Activated naive CD4-positive, alpha-beta T cell treated with anti-CD3 and anti-CD28 coated beads, Interleukin-2, amount 50 U/mL, for 24 hours (primary cell): ENCODE results near the gene CASP4.
"Not testable (repeated sequence)": the region's sequence is repeated elsewhere in the genome, so short reads cannot be mapped to it uniquely, and the experiment has no call there.

Source experiments
- H3K27ac Mint-ChIP-seq: one replicate; pipeline ENCODE4 v1.8.0; 2021; ENCODE audit warnings: mild to moderate bottlenecking, mixed read lengths
- H3K27me3 Mint-ChIP-seq: one replicate; pipeline ENCODE4 v1.8.0; 2021; ENCODE audit warnings: mixed read lengths
- H3K36me3 Mint-ChIP-seq: one replicate; pipeline ENCODE4 v1.8.0; 2021; ENCODE audit warnings: mixed read lengths
- H3K4me1 Mint-ChIP-seq: one replicate; pipeline ENCODE4 v1.8.0; 2021; ENCODE audit warnings: mixed read lengths
- H3K4me3 Mint-ChIP-seq: one replicate; pipeline ENCODE4 v1.8.0; 2021; ENCODE audit warnings: mild to moderate bottlenecking, mixed read lengths
- H3K9me3 Mint-ChIP-seq: one replicate; pipeline ENCODE4 v1.8.0; 2021; ENCODE audit warnings: mixed read lengths

The CASP4 gene

GRCh38 chr11:104968856-104969776 is 742 bp upstream of the CASP4 start:
- Mint-ChIP-seq H3K36me3 (peaks cover 14% of the 10 kb centered on the region), H3K27ac (peak overlapping the region; percentile 98), H3K27me3 (no peaks in the 10 kb centered on the region), H3K4me3 (peak overlapping the region; percentile 96), H3K9me3 (no peaks in the 10 kb centered on the region), H3K4me1 (peaks cover 40% of the 10 kb centered on the region)

DNA sequence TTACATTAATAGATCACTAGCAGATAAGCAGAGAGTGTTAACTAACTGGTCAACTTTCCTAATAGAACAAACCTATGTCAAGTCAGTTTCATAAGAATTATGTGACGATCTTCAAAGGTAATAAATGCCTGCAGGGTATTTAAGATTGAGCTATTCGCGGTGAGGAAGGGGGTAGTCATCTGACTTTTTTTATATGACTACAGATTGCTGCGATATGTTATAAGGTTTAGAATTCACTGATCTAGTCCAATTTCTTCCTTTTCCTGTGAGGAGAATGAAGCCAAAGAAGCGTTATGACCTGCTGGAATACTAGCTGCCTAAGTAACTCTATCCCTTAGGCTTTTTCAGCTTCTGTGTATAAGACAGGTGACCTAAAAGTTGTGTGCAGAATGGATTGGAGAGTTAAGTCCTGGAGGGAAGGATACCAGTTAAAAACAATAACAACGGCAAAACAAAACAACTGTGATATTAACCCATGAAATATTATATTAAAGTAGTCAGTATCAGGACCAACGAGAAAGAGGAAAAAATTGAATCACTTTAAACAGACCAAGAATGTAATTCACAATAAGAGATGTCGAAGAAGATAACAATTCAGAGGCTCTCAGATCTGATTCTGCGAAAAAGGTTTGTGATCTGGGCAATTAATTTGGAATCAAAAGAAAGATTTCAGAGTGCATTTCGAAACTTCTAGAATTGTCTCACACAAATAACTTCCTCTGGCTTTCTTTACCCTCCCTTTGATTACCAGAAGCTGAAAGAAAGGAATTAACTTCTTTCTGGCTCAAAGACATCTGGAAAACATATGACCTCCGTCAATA is 630 bp downstream of the CASP4 start:
- H3K4me3 Mint-ChIP-seq = peak overlapping the region; percentile 96
- no peaks in the 10 kb centered on the region for H3K9me3 Mint-ChIP-seq
- peaks cover 16% of the 10 kb centered on the region for H3K36me3 Mint-ChIP-seq
- no peaks in the 10 kb centered on the region for H3K27me3 Mint-ChIP-seq
- H3K4me1 Mint-ChIP-seq = peaks cover 53% of the 10 kb centered on the region
- peak overlapping the region; percentile 98 for H3K27ac Mint-ChIP-seq

GRCh38 chr11:104965735-104966134 is 2.6 kb downstream of the CASP4 start:
- Mint-ChIP-seq H3K27me3 (no peaks in the 10 kb centered on the region), H3K9me3 (no peaks in the 10 kb centered on the region), H3K4me1 (peaks cover 72% of the 10 kb centered on the region), H3K36me3 (peaks cover 29% of the 10 kb centered on the region), H3K27ac (peak overlapping the region; percentile 27), H3K4me3 (peak overlapping the region; percentile 57)

- Mint-ChIP-seq H3K36me3 (peaks cover 31% of the 10 kb centered on the region), H3K27ac (no peak overlapping the region)
Measured at GRCh38 chr11:104964247-104964646, 4.1 kb downstream of the CASP4 start.

DNA sequence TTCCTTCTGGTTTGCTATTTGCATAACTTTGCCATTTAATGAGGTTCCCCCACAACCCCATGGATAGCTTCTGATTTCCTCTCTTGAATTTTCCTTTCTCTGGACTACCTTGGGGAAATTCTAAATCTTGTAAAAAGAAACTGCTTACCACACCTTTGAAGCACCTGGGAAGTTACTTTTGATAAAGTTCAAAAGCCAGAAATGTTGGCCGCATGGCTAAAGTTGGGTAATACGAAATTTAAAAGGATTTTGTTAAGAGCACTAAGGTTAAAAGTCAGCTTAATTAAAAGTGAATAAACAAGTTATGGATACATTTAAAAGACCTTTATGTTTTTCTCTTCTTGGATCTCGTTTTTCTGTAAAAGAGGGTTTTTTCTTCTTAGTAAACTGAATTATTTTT is 5.5 kb downstream of the CASP4 start:
- no peaks in the 10 kb centered on the region for H3K9me3 Mint-ChIP-seq
- peaks cover 92% of the 10 kb centered on the region for H3K4me1 Mint-ChIP-seq
- no peak overlapping the region for H3K27ac Mint-ChIP-seq
- H3K4me3 Mint-ChIP-seq = no peak overlapping the region
- H3K36me3 Mint-ChIP-seq = peaks cover 36% of the 10 kb centered on the region
- no peaks in the 10 kb centered on the region for H3K27me3 Mint-ChIP-seq

More at GRCh38 chr11:104964247-104964646, 4.1 kb downstream of the CASP4 start:
- Mint-ChIP-seq H3K4me3 (no peak overlapping the region), H3K9me3 (no peaks in the 10 kb centered on the region), H3K27me3 (no peaks in the 10 kb centered on the region), H3K4me1 (peaks cover 86% of the 10 kb centered on the region)

DNA sequence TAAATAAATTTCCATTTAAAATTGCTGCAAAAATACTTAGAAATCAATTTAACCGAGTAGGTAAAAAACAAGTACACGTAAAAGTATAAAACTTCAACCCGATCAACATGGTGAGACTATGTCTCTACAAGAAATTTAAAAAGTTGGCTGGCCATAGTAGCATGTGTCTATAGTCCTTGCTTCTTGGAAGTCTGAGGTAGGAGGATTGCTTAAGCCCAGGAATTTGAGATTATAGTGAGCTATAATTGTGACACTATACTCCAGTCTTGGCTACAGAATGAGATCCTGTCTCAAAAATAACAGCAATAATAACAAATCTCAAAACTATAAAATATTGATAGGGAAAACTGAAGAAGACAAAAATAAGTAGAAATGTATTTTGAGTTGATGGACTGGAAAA is 11.1 kb downstream of the CASP4 start:
- Mint-ChIP-seq H3K9me3 (no peaks in the 10 kb centered on the region), H3K4me1 (peaks cover 87% of the 10 kb centered on the region), H3K36me3 (peaks cover 40% of the 10 kb centered on the region), H3K27ac (no peak overlapping the region), H3K4me3 (no peak overlapping the region), H3K27me3 (no peaks in the 10 kb centered on the region)

DNA sequence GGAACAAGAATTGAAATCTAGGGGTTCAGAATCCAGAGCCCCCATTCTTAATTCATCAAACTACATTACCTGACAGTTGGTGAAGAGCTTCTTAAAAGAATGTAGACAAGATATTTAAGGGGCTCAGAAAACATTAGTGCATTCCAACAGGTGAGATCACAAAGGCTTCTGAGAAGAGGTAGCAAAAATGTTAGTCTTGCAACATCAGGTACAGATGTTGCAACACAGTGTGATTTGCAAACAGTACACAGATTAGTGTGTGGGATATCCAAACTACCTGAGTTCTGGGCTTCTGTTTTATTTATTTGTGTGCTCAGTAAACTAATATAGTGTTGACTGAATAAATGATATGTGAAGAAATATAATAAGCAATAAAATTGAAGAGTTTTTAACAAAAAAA is 11.8 kb downstream of the CASP4 start:
- H3K9me3 Mint-ChIP-seq = no peaks in the 10 kb centered on the region
- H3K36me3 Mint-ChIP-seq = peaks cover 36% of the 10 kb centered on the region
- H3K4me1 Mint-ChIP-seq = peaks cover 80% of the 10 kb centered on the region
- peak overlapping the region; percentile 55 for H3K27ac Mint-ChIP-seq
- no peaks in the 10 kb centered on the region for H3K27me3 Mint-ChIP-seq
- H3K4me3 Mint-ChIP-seq = no peak overlapping the region

DNA sequence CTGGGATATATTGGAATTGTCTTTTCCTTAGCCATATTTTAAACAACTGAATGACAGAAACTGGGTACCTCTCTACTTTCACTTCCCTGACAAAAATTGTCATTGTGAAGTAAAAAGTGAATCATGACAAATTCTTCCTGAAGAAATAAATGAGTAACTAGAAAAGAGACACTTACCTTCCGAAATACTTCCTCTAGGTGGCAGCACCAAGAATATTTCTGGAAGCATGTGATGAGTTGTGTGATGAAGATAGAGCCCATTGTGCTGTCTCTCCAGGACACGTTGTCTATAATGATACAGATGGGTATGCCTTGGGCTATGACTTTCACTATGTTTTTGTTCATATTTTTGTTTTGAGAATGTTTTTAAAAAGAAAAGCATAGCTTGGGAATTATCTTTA is 21.5 kb downstream of the CASP4 start:
- Mint-ChIP-seq H3K27ac (peak overlapping the region; percentile 95), H3K4me1 (peaks cover 19% of the 10 kb centered on the region), H3K36me3 (peaks cover 68% of the 10 kb centered on the region), H3K9me3 (peaks cover 11% of the 10 kb centered on the region), H3K27me3 (no peaks in the 10 kb centered on the region), H3K4me3 (peak overlapping the region; percentile 37)

DNA sequence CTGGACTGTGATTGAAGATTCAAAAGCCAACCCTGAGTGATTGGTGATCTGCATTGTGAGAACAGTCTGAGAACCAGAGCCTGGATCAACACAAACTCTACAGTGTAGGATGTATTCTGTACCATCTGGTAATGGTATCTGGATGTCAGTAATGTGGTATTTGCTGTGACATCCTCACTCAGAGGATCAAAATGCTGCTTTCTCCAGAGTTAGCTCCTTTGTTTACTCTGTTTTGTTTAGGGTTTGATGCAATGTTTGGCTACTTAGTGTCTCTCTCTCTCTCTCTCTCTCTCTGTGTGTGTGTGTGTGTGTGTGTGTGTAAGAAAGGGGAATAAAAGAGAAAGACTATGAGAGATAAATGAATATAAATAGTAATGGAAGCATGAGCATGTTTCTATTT is 24.3 kb downstream of the CASP4 start:
- peaks cover 23% of the 10 kb centered on the region for H3K4me1 Mint-ChIP-seq
- H3K36me3 Mint-ChIP-seq = peaks cover 55% of the 10 kb centered on the region
- peak overlapping the region; percentile 63 for H3K27ac Mint-ChIP-seq
- H3K9me3 Mint-ChIP-seq = peaks cover 11% of the 10 kb centered on the region
- no peaks in the 10 kb centered on the region for H3K27me3 Mint-ChIP-seq
- no peak overlapping the region for H3K4me3 Mint-ChIP-seq

GRCh38 chr11:104943561-104943960 is 24.8 kb downstream of the CASP4 start:
- H3K27ac Mint-ChIP-seq = peak overlapping the region; percentile 56
- H3K9me3 Mint-ChIP-seq = peaks cover 11% of the 10 kb centered on the region
- H3K4me1 Mint-ChIP-seq = peaks cover 23% of the 10 kb centered on the region
- H3K27me3 Mint-ChIP-seq = no peaks in the 10 kb centered on the region
- peaks cover 50% of the 10 kb centered on the region for H3K36me3 Mint-ChIP-seq
- H3K4me3 Mint-ChIP-seq = no peak overlapping the region

- Mint-ChIP-seq H3K27ac (peak overlapping the region; percentile 23), H3K36me3 (peaks cover 16% of the 10 kb centered on the region), H3K9me3 (peaks cover 15% of the 10 kb centered on the region), H3K4me3 (peak overlapping the region; percentile 71), H3K4me1 (peaks cover 42% of the 10 kb centered on the region), H3K27me3 (no peaks in the 10 kb centered on the region)
Measured at GRCh38 chr11:104934594-104934993, 33.8 kb downstream of the CASP4 start.

GRCh38 chr11:104934073-104934472 is 34.3 kb downstream of the CASP4 start:
- peaks cover 20% of the 10 kb centered on the region for H3K9me3 Mint-ChIP-seq
- H3K27me3 Mint-ChIP-seq, H3K27ac Mint-ChIP-seq: not testable (repeated sequence)
- peaks cover 19% of the 10 kb centered on the region for H3K36me3 Mint-ChIP-seq
- H3K4me1 Mint-ChIP-seq = peaks cover 41% of the 10 kb centered on the region
- H3K4me3 Mint-ChIP-seq = peak overlapping the region; percentile 71

GRCh38 chr11:104928811-104929210 is 39.6 kb downstream of the CASP4 start:
- Mint-ChIP-seq H3K9me3 (peaks cover 22% of the 10 kb centered on the region), H3K36me3 (peaks cover 15% of the 10 kb centered on the region), H3K27ac (no peak overlapping the region), H3K27me3 (no peaks in the 10 kb centered on the region), H3K4me3 (no peak overlapping the region), H3K4me1 (peaks cover 16% of the 10 kb centered on the region)

GRCh38 chr11:104926771-104927611 is 41.4 kb downstream of the CASP4 start:
- Mint-ChIP-seq H3K27ac (no peak overlapping the region), H3K9me3 (peaks cover 22% of the 10 kb centered on the region), H3K27me3 (no peaks in the 10 kb centered on the region), H3K36me3 (peaks cover 17% of the 10 kb centered on the region), H3K4me3 (no peak overlapping the region), H3K4me1 (peaks cover 12% of the 10 kb centered on the region)

GRCh38 chr11:104925850-104926249 is 42.5 kb downstream of the CASP4 start:
- peaks cover 11% of the 10 kb centered on the region for H3K4me1 Mint-ChIP-seq
- H3K9me3 Mint-ChIP-seq = peaks cover 22% of the 10 kb centered on the region
- H3K27me3 Mint-ChIP-seq = no peaks in the 10 kb centered on the region
- H3K36me3 Mint-ChIP-seq = peaks cover 16% of the 10 kb centered on the region
- no peak overlapping the region for H3K27ac Mint-ChIP-seq
- no peak overlapping the region for H3K4me3 Mint-ChIP-seq
